Heart right ventricle (tissue), 16 donors: Measurements from ENCODE around the gene SNAP25. TPM values are rescaled to one million over a fixed set of nuclear protein-coding genes. Genes with fewer than 3 reads are reported as not detected.

ENCODE experiments used
- ATAC-seq, 8 donors: fragments of 200-7000 bp; cut with Tn5 transposase; one replicate each; pipeline ENCODE4 v1.9.1; 2020; ENCODE audit warnings: mild to moderate bottlenecking in 8 of 8, moderate library complexity in 8 of 8, moderate number of reproducible peaks in 1 of 8
- DNase-seq, 2 donors: peaks; one replicate each; pipeline ENCODE4 v3.0.0-alpha.2; 2020
- H3K27ac ChIP-seq, 10 donors: fragments of 200-600 bp; sonication (generic) in 2 of 10; one replicate each; pipeline versions ENCODE4 v1.5.0 to v1.8.0; 2020 to 2022; ENCODE audit warnings: mild to moderate bottlenecking in 3 of 10
- H3K27me3 ChIP-seq, 7 donors: fragments of 200-600 bp; one replicate each; pipeline ENCODE4 v1.8.0; 2021 to 2022; ENCODE audit warnings: mild to moderate bottlenecking in 2 of 7
- H3K36me3 ChIP-seq, 9 donors: fragments of 200-600 bp; sonication (generic) in 1 of 9; one replicate each; pipeline versions ENCODE4 v1.5.0 to v1.8.0; 2020 to 2022; ENCODE audit warnings: mild to moderate bottlenecking in 2 of 9
- H3K4me1 ChIP-seq, 9 donors: fragments of 200-600 bp; sonication (generic) in 1 of 9; one replicate each; pipeline versions ENCODE4 v1.5.0 to v1.8.0; 2020 to 2022; ENCODE audit warnings: mild to moderate bottlenecking in 4 of 9
- H3K4me3 ChIP-seq, 10 donors: fragments of 200-600 bp; sonication (generic) in 2 of 10; one replicate each; pipeline versions ENCODE4 v1.5.0 to v1.8.0; 2020 to 2022; ENCODE audit warnings: mild to moderate bottlenecking in 7 of 10, moderate library complexity in 2 of 10
- H3K9me3 ChIP-seq, 11 donors: fragments of 200-600 bp in 10 of 11; sonication (generic) in 2 of 11; one replicate each; pipeline versions ENCODE4 v1.5.0 to v1.8.0; 2013 to 2022; ENCODE audit warnings: mild to moderate bottlenecking in 2 of 11, control low read depth in 1 of 11, moderate library complexity in 1 of 11
- CTCF ChIP-seq, 9 donors: fragments of 200-600 bp; sonication (generic) in 2 of 9; IDR thresholded peaks; one replicate each; pipeline versions ENCODE4 v1.5.0 to v1.8.0; 2021 to 2022; ENCODE audit warnings: antibody characterized with exemption in 9 of 9, mild to moderate bottlenecking in 5 of 9, moderate library complexity in 1 of 9
- WGBS, 2 donors: extraction: QIAGEN DNeasy Blood & Tissue Kit; methylation state at CpG; one replicate each; pipeline ENCODE4 v1.1.7; 2013; ENCODE audit warnings: inconsistent platforms in 1 of 2; 5-methylcytosine and 5-hydroxymethylcytosine counted together
- intact Hi-C, 10 donors: fragments of 100-400 bp; cut with DNase I; formaldehyde crosslinking; loops; one replicate each; pipeline versions ENCODE4 v1.11.1 to v1.14.2; 2022
- polyA plus RNA-seq, 2 donors: library from polyadenylated mRNA; stranded (reverse); fragments of 200-250 nt; gene quantifications; one replicate each; pipeline ENCODE4 v1.2.3, GENCODE V29; 2013
- total RNA-seq, 10 donors: library from RNA; stranded (reverse); fragmentation: NEBNext Ultra II Directional in 3 of 10; extraction: Animal tissue kit (Norgen Biotek cat#: 25700) in 3 of 10; gene quantifications; one replicate each; pipeline versions ENCODE4 v1.2.1 to v1.2.4, GENCODE V29; 2021 to 2023
- donor health status: Arrhythmogenic right ventricular cardiomyopathy.
- donor health status: ischemic (EF 13 %, LVEDD 7.1; RV severe dilation, severe dysfunction).
- donor health status: healthy with polysubstance abuse.
- donor health status: DM: no; HTN: yes; CAD: no.
- donor health status: DM: no; HTN: no; CAD: no.
- donor health status: ischemic (EF 25% LVEDD 6.9; RV normal size, moderate dysfunction).
- donor health status: ischemic (EF 25% LVEDD 5.7; RV mildly dilated, moderate dysfunction).
- donor health status: healthy.
- donor health status: DM: yes; HTN: yes; CAD: no.
- donor health status: Ischemic cardiomyopathy.
- donor health status: ischemic (EF 35%, LVEDD 5.7; RV mildly dilated, moderate dysfunction).
- donor health status: nonischemic (EF 11% LVEDD 7.7; RV severe dilation, severe dysfunction).
- donor health status: DM: yes; HTN: yes; CAD: no.
- donor health status: PGD.
- donor health status: ischemic (EF 29% LVEDD 5.4; RV normal size, mild dysfunction).
- donor health status: nonischemic (EF 23%, LVEDD 6.1; RV moderate dilation, normal function).

Gene SNAP25
- total and polyA plus RNA-seq, 12 donors = 0.09 to 0.87 (median 0.22) TPM; not detected in 5

- intact Hi-C loops = no loop called here
- H3K27ac ChIP-seq = no peak overlapping the region
- ATAC-seq (no peak), DNase-seq (no peak)
- no peaks in the 10 kb centered on the region for H3K4me1 ChIP-seq
- no peaks in the 10 kb centered on the region for H3K9me3 ChIP-seq
- TF ChIP-seq CTCF (IDR thresholded peaks at IDR 0.05) = no peak
- H3K36me3 ChIP-seq = no peaks in the 10 kb centered on the region
- peaks cover 0 to 29% (median 6%) of the 10 kb centered on the region in 7 donors for H3K27me3 ChIP-seq
- H3K4me3 ChIP-seq = no peak overlapping the region
- 61 to 62% methylated on average over 5 of the region's 5 CpGs for WGBS, 2 donors
These were observed 61.6 kb downstream of the SNAP25 start for GRCh38 chr20:10280018-10280908.

GRCh38 chr20:10281911-10282310, 63.3 kb downstream of the SNAP25 start:
- Histone ChIP-seq H3K9me3 (no peaks in the 10 kb centered on the region), H3K4me1 (no peaks in the 10 kb centered on the region), H3K27ac (no peak overlapping the region), H3K36me3 (no peaks in the 10 kb centered on the region), H3K4me3 (no peak overlapping the region), H3K27me3 (peaks cover 0 to 37% (median 11%) of the 10 kb centered on the region in 7 donors)
- no peak for DNase-seq
- no peak for ATAC-seq
- intact Hi-C loops = no loop called here
- 55 to 60% methylated on average over 2 of the region's 2 CpGs for WGBS, 2 donors
- TF ChIP-seq CTCF (IDR thresholded peaks at IDR 0.05) = no peak

GRCh38 chr20:10282979-10283456, 64.4 kb downstream of the SNAP25 start:
- no peak for TF ChIP-seq CTCF (IDR thresholded peaks at IDR 0.05)
- WGBS, 2 donors = 73 to 76% methylated on average over 4 of the region's 4 CpGs

GRCh38 chr20:10286356-10286755, 67.7 kb downstream of the SNAP25 start:
- H3K4me1 ChIP-seq = no peaks in the 10 kb centered on the region
- H3K27me3 ChIP-seq = peaks cover 0 to 13% (median 2%) of the 10 kb centered on the region in 7 donors
- no peak for TF ChIP-seq CTCF (IDR thresholded peaks at IDR 0.05)
- no peak overlapping the region for H3K4me3 ChIP-seq
- H3K27ac ChIP-seq = no peak overlapping the region
- DNase-seq (no peak), ATAC-seq (no peak)
- 69 to 73% methylated on average over 4 of the region's 4 CpGs for WGBS, 2 donors
- no peaks in the 10 kb centered on the region for H3K9me3 ChIP-seq
- H3K36me3 ChIP-seq = no peaks in the 10 kb centered on the region
- intact Hi-C loops = no loop called here

More at GRCh38 chr20:10282979-10283456, 64.4 kb downstream of the SNAP25 start:
- Histone ChIP-seq H3K27me3 (peaks cover 0 to 28% (median 11%) of the 10 kb centered on the region in 7 donors), H3K4me3 (no peak overlapping the region), H3K9me3 (no peaks in the 10 kb centered on the region), H3K36me3 (no peaks in the 10 kb centered on the region), H3K27ac (no peak overlapping the region), H3K4me1 (no peaks in the 10 kb centered on the region)
- intact Hi-C loops = no loop called here
- no peak for DNase-seq
- ATAC-seq = no peak
